ENCODE data around the gene CCDC154.
"Not testable (repeated sequence)": the region's sequence is repeated elsewhere in the genome, so short reads cannot be mapped to it uniquely, and the experiment has no call there.

CCDC154 gene

GRCh38 chr16:1443980-1444729 lies at the start of gene CCDC154:
Gene CCDC154, minus strand, starts transcription at chr16:1444556. Its CDS starts 234 bp downstream, at chr16:1444322.
- DNase-seq: no peak

- no peak for DNase-seq
Observed at GRCh38 chr16:1493746-1494094, 49.4 kb upstream of the CCDC154 start.

- DNase-seq: no peak
Observed at GRCh38 chr16:1492923-1493745, 48.8 kb upstream of the CCDC154 start, which contains the start of gene TELO2. Gene TELO2, plus strand, starts transcription at chr16:1493360. Its CDS starts 922 bp downstream, at chr16:1494282.

- no peak for DNase-seq
Observed at GRCh38 chr16:1492082-1492922, 47.9 kb upstream of the CCDC154 start.

- DNase-seq: no peak
Observed at GRCh38 chr16:1491327-1491726, 47.0 kb upstream of the CCDC154 start.

GRCh38 chr16:1489077-1489476 lies 44.7 kb upstream of the CCDC154 start:
- no peak for DNase-seq

GRCh38 chr16:1488619-1489018 lies 44.3 kb upstream of the CCDC154 start, which contains the start of gene PTX4:
Gene PTX4, minus strand, starts transcription at chr16:1488944. Its CDS starts 35 bp downstream, at chr16:1488909.
- DNase-seq: no peak

- DNase-seq: no peak
Observed at GRCh38 chr16:1488054-1488601, 43.8 kb upstream of the CCDC154 start.

GRCh38 chr16:1487395-1488053 lies 43.2 kb upstream of the CCDC154 start:
- DNase-seq: no peak

- DNase-seq: no peak
Observed at GRCh38 chr16:1486551-1487390, 42.4 kb upstream of the CCDC154 start.

- DNase-seq: no peak
Observed at GRCh38 chr16:1485847-1486496, 41.6 kb upstream of the CCDC154 start.

GRCh38 chr16:1481906-1482835 lies 37.8 kb upstream of the CCDC154 start:
- DNase-seq: no peak

- DNase-seq: not testable (repeated sequence)
Observed at GRCh38 chr16:1478937-1479336, 34.6 kb upstream of the CCDC154 start.

GRCh38 chr16:1477033-1477432 lies 32.7 kb upstream of the CCDC154 start:
- DNase-seq: no peak

GRCh38 chr16:1475552-1476114 lies 31.3 kb upstream of the CCDC154 start:
- no peak for DNase-seq

GRCh38 chr16:1474796-1475551 lies 30.6 kb upstream of the CCDC154 start, which contains the start of gene CLCN7:
Gene CLCN7, minus strand, starts transcription at chr16:1475028. Its CDS starts 54 bp downstream, at chr16:1474974.
- DNase-seq: peak; percentile 18

- DNase-seq: no peak
Observed at GRCh38 chr16:1474082-1474795, 29.9 kb upstream of the CCDC154 start.

GRCh38 chr16:1472974-1473373 lies 28.6 kb upstream of the CCDC154 start:
- DNase-seq: no peak

All from NCI-H2081 treated with DMSO at 0.1 percent for 48 hours (cell line).